Astrocyte (in vitro differentiated cells and primary cell): ENCODE data around the gene ARL4A.

Experiments used
- EZH2 ChIP-seq: IDR thresholded peaks from 2 replicates; pipeline ENCODE4 v1.6.1; 2012; ENCODE audit warnings: mild to moderate bottlenecking, low read length, inconsistent platforms; ENCODE audit not compliant: insufficient read depth
- TF ChIP-seq, protein P1 (sequence below): IDR thresholded peaks from 2 replicates; pipeline ENCODE4 v1.5.1; 2011; ENCODE audit warnings: low read depth, mild to moderate bottlenecking, inconsistent platforms, low read length, moderate library complexity; ENCODE audit not compliant: insufficient read depth

DNA sequence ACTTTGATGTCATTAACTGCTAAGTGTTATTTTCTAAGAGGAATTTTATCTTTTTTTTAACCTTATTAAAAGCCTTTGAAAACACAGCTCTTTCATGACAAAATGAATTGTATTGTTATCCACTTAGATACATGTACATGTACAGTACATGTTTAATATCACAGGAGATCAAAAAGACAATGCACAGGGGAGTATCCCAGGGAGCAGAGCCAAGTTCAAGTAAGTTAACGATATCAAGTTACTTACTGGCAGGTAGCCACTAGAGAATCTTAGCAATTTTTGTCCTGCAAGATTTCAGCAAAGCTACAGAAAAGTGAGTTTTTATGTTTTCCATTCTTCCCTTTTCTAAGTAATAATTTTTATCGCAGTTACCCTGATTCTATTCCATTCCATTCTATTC is 33.9 kb upstream of the ARL4A start:
- no peak for TF ChIP-seq EZH2
- TF ChIP-seq, protein P1, sequence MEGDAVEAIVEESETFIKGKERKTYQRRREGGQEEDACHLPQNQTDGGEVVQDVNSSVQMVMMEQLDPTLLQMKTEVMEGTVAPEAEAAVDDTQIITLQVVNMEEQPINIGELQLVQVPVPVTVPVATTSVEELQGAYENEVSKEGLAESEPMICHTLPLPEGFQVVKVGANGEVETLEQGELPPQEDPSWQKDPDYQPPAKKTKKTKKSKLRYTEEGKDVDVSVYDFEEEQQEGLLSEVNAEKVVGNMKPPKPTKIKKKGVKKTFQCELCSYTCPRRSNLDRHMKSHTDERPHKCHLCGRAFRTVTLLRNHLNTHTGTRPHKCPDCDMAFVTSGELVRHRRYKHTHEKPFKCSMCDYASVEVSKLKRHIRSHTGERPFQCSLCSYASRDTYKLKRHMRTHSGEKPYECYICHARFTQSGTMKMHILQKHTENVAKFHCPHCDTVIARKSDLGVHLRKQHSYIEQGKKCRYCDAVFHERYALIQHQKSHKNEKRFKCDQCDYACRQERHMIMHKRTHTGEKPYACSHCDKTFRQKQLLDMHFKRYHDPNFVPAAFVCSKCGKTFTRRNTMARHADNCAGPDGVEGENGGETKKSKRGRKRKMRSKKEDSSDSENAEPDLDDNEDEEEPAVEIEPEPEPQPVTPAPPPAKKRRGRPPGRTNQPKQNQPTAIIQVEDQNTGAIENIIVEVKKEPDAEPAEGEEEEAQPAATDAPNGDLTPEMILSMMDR, result no peak
